D721Med (cell line): Measurements from ENCODE around the gene GPATCH1.

Experiments
- DNase-seq: peaks from one replicate; pipeline ENCODE4 v3.0.0; 2011; ENCODE audit warnings: low spot score; ENCODE audit not compliant: insufficient read length
- FAIRE-seq: peaks from 2 replicates; lab custom pipeline; 2011; peaks lifted over from hg19 to GRCh38; lab: Jason Lieb, UNC
- CTCF ChIP-seq: IDR thresholded peaks from 2 replicates; pipeline ENCODE4 v1.5.1; 2012; ENCODE audit warnings: mild to moderate bottlenecking, control low read depth; ENCODE audit not compliant: insufficient read depth; ENCODE audit errors: missing control alignments

GPATCH1 gene

GRCh38 chr19:33089010-33089409, 8.0 kb downstream of the GPATCH1 start:
- TF ChIP-seq CTCF = no peak

GRCh38 chr19:33090179-33090578, 9.2 kb downstream of the GPATCH1 start:
- no peak for DNase-seq
- FAIRE-seq = no peak

More at GRCh38 chr19:33089010-33089409, 8.0 kb downstream of the GPATCH1 start:
- DNase-seq (no peak), FAIRE-seq (no peak)

GRCh38 chr19:33093420-33094210, 12.6 kb downstream of the GPATCH1 start:
- FAIRE-seq (no peak), DNase-seq (no peak)
- no peak for TF ChIP-seq CTCF

More at GRCh38 chr19:33090179-33090578, 9.2 kb downstream of the GPATCH1 start:
- no peak for TF ChIP-seq CTCF

- FAIRE-seq = no peak
These were observed 13.6 kb downstream of the GPATCH1 start for GRCh38 chr19:33094436-33095067.

GRCh38 chr19:33096005-33096404, 15.0 kb downstream of the GPATCH1 start:
- no peak for DNase-seq
- no peak for FAIRE-seq
- no peak for TF ChIP-seq CTCF

More at GRCh38 chr19:33094436-33095067, 13.6 kb downstream of the GPATCH1 start:
- no peak for TF ChIP-seq CTCF
- DNase-seq = no peak

- no peak for TF ChIP-seq CTCF
- FAIRE-seq (no peak), DNase-seq (no peak)
These were observed 17.1 kb downstream of the GPATCH1 start for GRCh38 chr19:33098055-33098534.
